Stimulated activated CD4-positive, alpha-beta T cell treated with anti-CD3 and anti-CD28 coated beads, Interleukin-12 subunit alpha, Interleukin-12 subunit beta, amount 100 ng/mL, for 48 hours (primary cell): Measurements from ENCODE around the gene FRS2.

Source experiments
- DNase-seq, 3 donors: peaks; one replicate each; pipeline ENCODE4 v3.0.0-alpha.2; 2020; ENCODE audit warnings: low read depth in 2 of 3, low spot score in 1 of 3

The FRS2 gene

DNA sequence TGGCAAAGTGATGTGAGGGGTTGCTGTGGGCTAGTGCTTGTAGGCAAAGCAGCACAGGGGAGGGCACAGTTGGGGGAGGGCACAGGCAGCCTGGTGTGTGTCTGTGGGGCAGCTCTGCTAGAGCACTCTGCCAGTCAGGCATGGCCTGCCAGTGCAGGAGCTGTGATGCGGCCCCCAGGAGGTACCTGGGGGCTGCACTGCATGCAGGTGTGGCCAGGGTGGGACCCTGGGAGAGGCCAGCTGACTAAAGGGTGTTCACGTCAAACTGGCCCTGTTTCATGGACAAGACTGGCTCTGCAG lies 54.1 kb downstream of the FRS2 start:
- no peak for DNase-seq

DNA sequence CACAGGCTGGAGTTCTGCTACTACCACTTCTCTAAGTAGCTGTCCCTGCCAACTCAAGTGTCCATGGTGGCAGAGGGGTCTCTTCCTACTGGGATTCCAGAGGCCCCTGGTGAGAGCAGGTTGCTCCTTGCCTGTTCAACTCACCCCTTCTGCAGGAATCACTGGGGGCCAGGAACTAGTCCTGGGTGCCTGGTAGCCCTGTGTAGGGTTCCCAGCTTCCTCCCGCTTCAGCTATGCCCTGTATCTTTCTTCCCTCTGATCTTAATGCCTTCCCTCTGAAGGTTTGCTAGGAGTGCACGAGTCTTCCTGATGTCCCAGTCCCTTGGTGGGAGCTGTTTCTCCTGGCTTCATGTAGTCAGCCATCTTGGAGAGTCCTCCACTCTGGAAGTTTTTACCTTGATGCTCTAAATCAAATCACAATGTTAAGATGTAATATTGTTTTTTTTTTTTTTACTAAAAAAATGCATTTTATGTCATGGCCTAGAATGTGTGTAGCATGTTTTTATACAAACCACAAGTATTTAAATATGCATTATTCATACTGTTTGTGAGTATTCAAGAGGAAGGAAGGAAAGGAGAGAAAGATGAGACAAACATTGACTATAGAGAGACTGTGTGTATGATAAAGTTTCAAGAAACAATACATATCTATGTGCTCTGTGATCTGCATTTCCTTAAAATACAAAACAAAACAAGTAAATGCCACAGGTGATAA lies 54.7 kb downstream of the FRS2 start:
- DNase-seq: no peak

DNA sequence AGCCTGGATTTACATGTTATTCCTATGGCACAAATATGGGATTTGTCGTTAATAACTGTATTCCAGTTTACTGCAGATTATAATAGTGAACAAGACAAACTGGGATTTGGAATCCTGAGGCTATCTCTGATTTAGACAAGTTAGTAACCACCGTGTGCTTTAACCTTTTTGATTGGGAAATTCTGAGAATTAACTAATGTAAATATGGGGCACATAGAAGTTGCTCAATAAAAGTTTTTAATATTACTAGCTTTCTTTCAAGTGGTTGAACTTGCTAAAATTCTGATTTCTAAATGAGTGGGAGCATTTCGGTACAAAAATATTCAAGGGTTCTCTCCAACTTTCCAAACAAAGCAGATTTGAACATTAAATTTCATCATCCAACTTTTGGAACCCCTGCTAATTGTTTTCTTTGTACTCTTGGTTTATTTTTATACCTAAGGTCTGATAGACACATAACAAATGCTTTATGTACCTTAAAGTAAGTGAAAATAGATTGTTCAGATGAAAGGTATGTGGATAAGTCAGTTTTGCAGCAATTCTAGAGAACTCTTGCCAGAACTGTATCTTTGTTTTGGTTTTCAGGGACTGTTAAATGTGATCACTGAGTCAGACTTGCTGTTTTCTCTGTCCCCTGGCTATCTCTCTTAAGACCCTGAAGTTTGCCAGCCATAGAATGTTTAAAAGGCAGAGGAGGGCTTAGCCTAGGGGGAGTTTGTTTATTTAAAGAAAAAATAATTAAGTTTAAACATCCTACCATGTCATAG lies 57.5 kb downstream of the FRS2 start:
- no peak for DNase-seq

DNA sequence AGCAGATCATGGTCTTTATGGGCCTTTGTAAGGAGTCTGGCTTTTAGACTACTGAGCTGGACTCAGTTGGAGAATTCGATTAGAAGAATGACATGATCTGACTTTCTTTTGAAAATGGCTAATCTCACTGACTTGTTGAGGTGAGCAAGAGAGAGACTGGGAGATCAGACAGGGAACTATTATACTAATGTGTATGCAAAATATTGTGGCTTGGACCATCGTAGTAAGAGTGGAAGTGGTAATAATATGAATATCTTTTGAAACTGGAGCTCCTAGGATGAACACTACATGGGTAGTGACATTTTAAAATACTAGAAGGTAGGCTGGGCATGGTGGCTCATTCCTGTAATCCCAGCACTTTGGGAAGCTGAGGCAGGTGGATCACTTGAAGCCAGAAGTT lies 58.8 kb downstream of the FRS2 start:
- DNase-seq: no peak

DNA sequence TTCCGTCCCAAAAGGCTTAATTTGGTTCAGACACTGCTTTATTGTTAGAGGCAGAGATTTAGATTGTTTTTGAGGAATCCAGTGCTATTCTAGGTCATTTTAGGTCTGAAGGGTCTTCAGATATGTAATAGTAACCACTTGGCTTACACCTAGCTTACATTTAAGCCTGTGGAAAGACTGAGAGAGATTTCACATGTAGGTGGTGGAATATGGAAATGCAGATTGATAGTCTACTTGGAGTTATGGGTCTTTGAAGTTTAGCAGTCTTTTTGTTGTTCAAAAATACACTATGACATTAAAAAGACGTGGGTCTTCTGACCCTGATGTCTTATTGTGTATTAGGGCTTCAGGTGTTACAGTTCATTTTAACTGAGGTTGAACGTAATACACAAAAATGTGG lies 63.7 kb downstream of the FRS2 start:
- DNase-seq: no peak

DNA sequence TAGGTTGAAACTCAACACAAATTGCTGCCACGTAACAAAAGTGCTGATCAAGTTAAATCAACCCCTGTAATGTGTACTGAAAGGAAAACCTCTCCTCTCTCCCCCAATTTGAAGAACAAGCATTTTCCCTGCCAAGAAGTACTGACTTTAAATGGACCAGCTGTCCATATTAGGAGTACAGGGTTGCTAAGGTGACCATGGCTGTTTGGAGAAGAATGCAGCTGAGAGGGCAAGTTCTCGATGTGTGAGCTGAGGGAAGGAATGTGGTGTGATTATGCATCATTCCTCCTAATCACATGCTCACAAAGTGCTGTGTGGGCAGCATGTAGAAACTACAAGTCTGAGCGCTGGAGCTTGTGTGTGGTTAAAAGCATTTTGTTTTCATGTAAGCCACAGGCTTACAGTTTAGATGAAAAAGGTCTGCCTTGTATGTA lies 64.2 kb downstream of the FRS2 start:
- DNase-seq: peak; percentile 9 to 30 (median 23)

DNA sequence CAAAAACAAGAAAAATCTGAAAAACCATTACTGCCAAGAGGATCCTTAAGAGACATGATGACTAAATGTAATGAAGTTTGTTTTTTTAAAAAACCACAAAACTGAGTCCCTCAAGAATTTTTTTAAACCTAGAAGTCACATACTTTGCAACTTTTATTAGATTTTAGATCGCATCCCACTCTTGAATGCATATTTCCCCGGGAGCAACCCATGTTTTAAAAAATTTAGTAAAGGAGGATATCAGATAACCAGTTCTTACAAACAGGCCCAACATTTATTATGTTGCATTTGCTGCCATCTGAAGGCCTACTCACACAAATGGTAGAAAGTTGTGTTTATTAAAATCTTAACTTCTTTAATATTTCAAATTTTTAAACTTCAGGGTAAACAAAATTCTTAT lies 70.8 kb downstream of the FRS2 start:
- no peak for DNase-seq

DNA sequence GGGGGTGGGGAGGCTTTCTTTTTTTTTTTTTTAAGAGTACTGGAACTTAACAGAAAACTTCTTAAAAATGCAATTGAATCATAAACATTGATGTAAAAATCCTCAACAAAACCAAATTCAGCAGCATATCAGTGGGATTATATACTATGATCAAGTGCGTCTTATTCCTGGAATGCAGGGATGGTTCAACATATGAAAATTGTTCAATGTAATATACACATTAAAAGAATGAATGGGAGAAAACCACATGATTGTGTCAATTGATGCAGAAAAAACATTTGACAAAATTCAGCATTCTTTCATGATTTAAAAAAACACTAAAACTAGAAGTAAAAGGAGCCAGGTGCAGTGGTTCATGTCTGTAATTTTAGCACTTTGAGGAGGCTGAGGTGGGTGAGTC lies 73.9 kb downstream of the FRS2 start:
- DNase-seq: no peak

DNA sequence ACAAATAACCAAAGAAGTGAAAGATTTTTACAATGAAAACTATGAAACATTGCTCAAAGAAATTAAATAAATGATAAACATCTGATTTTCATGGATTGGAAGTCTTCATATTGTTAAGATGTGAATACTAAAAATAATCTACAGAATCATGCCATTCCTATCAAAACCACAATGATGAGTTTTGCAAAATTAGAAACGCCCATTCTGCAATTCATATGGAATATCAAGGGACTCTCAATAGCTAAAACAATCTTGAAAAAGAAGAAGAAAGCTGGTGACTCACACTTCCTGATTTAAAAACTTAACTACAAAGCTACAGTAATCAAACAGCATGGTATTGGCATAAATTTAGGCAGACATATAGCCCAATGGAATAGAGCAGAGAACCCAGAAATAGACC lies 74.9 kb downstream of the FRS2 start:
- DNase-seq: no peak

DNA sequence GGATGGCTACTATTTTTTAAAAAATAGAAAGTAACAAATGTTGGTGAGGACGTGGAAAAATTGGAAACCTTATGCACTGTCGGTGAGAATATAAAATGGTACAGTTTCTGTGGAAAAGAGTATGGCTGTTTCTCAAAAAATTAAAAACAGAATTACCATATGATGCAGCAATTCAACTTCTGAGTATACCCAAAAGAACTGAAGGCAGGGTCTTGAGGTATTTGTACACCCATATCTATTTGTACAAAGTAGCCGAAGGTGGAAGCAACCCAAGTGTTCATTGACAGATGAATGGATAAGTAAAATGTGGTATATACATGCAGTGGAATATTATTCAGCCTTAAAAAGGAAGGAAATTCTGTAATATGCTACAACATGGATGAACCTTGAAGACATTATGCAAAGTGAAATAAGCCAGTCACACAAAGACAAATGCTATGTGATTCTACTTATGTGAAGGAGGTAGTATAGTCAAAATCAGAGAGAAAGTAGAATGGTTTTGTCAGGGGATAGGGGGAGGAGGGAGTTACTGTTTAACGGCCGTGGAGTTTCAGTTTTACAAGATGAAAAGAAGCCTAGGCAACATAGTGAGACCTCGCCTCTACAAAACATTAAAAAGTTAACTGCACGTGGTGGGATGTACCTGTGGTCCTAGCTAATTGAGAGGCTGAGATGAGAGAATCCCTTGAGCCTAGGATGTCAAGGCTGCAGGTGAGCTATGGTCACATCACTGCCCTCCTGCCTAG lies 76.7 kb downstream of the FRS2 start:
- no peak for DNase-seq

DNA sequence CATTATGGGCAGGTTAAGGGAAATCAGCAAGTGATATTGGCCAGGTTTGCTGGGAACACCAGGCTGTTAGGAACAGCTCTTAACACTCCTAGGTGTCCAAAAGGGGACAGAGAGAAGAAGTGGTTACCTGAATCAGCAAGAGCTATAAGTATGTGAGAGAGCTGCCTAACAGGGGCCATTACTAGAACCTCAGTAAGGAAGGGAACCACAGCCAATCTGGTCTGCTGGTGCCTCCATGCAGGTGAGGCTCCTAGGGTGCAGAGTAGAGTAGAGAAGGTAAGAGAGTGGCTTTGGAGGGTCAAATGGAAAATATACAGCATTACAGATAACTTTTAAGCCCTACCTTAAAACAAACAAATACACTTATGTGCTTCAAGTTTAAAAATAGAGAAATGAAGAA lies 78.5 kb downstream of the FRS2 start:
- no peak for DNase-seq

DNA sequence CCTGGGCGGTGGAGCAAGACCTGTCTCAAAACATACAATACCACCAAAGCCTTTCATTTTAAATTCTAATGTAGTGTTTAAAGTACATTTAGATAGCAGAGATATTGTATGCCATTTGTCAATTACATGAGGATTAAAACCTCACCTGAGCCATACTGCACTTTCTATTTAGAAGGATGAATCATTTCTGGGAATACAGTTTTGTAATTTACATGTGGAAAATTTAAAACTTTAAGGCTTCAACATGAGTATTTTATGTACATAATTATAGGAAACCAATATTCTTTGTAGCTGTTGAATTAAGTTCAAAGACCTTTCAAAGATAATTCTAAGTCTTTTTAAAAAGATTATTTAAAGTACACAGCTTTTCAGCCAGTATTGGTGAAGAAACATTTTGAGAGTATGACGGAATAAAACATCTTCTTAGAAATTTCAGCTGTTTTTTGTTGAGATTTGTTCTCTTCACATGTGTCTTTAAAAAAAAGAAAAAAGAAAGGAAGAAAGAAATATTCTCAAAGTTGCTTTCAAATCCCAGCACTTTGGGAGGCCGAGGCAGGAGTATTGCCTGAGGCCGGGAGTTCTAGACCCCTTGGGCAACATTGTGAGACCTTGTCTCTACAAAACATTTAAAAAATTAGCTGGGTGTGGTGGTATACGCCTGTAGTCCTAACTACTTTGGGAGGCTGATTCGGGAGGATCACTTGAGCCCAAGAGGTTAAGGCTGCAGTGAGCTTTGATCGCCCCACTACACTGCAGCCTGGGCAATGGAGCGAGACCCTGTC lies 80.6 kb downstream of the FRS2 start:
- no peak for DNase-seq

DNA sequence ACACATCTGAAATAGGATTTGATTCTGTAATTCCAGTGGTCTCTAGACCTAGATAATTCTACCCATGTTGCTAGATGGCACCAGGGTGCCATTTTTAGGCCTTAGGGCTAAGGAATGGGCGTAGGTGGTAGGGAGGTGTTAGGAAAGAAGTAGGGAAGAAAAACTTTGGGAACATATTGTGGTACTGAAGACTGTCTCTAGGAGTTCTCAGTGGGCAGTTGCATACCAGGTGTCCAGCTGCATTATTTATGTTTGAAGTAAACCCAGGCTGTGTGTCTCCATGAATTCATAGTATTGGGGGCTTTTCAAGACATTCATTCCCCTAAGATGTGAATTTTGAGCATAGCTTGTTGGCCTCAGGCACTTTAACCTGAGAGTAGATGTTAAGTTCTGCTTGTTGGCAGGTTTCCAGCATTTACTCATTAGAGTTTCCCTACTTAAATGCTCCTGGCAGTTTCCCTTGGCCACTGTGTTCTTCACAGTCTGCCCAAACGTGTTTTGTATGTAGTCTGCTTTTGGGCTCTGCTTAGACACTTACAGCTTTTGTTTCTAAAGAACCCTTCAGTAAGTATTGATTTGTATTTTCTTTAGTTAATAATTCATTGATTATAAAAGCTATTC lies 83.5 kb downstream of the FRS2 start:
- DNase-seq: no peak

DNA sequence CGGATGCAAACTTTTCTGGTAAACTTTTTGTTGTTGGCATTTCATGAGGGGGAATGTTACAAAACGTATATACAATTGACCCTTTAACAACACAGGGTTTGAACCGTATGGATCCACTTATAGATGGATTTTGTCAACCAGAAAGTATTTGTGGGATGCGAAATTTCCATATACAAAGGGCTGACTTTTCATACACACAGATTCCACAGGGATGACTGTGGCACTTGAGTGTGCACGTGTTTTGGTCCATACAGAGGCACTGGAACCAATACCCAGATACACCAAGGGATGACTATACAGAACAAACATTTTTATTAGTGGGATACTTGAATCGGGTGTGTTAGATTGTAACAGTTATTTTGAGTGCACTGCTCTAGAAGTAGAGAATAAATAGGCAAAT lies 85.3 kb downstream of the FRS2 start:
- DNase-seq: no peak

DNA sequence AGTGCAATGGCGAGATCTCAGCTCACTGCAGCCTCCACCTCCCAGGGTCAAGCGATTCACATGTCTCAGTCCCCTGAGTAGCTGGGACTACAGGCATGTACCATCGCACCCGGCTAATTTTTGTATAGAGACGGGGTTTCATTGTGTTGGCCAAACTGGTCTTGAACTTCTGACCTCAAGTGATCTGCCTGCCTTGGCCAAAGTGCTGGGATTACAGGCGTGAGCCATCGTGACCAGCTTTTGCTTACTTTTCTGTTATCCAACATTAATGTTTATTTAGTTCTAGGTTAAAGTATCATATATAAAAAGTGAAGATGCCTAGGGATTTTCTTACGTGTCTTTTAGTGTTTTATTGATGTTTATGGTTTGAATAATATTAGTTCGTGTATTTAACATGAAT lies 86.2 kb downstream of the FRS2 start:
- no peak for DNase-seq

DNA sequence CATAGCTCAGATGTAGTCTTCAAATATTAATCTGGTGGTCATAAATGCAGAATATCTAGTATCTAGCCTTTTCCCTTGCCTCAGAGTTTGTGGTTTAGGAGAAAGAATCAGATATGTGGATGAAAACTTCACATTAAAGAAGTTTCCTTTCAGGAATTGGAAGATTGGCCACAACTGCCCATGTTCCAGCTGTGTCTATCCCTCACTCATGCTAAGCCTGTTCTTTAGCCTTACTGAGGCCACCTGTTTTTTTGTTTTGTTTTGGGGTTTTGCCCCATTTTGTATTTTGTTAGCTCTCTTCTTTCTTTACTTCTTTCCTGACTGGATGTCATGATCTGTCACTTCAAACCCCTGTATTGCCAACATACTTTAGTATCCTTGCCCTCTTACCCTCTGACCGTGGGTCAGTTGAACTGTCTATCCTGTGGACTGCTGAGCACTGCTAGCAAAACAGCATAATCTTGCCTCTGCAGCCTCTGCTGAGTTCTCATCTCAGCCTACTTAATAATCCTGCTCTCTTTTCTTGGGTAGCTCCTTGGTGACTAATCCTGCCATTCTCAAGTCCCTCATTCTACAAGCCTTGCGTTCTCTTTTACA lies 93.1 kb downstream of the FRS2 start:
- no peak for DNase-seq

DNA sequence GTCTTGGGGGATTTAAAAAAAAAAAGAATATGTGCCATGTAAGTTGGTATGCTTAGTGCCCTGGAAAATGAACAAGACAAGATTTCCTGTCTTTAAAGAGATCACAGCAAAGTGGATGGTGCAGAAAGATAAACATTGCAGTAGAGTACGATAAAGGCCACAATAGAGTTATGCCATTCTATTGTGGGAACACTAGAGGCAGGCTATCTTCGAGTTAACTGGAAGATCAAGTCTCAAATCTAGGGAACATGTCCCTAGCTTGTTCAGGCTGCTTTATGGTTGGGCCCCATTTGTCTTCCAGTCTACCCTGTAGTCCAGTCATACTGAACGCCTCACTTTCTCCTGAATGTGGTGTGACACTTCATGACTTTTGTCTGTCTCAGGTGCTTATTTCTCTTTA lies 96.4 kb downstream of the FRS2 start:
- DNase-seq: no peak

DNA sequence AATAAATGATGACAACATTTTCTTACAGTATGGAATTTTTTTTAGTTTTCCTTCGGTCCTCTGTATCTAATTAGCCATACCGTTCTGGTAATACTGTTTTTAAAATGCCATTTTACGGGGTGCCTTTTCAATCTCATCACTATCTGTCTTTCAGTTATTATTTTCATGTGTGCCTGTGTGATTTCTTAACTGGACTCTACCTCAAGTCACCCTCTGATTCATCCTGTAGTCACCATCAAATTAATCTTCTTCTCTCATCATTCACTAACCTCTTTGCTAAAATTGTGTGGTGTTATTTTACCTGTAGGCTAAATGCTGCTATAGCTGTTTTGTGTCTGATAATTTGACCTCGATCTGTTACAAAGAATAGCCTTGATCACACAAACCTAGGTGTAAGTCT lies 99.0 kb downstream of the FRS2 start:
- no peak for DNase-seq

DNA sequence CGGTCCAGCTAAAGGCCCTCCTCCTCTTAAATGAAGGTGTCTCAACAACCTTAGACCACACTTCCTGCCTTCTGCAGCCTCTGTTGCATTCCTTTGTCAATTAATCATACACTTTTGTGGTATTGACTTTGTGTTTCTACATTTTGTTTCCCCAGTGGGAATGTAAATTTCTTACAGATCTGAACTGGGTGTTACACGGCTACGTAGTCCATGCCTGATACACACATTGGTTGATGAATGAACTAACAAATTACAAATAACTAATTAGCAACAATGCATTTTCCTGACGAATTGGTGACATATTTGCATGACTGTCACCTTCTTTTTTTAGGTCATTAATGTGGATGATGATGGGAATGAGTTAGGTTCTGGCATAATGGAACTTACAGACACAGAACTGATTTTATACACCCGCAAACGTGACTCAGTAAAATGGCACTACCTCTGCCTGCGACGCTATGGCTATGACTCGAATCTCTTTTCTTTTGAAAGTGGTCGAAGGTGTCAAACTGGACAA lies 99.9 kb downstream of the FRS2 start:
- DNase-seq: no peak

DNA sequence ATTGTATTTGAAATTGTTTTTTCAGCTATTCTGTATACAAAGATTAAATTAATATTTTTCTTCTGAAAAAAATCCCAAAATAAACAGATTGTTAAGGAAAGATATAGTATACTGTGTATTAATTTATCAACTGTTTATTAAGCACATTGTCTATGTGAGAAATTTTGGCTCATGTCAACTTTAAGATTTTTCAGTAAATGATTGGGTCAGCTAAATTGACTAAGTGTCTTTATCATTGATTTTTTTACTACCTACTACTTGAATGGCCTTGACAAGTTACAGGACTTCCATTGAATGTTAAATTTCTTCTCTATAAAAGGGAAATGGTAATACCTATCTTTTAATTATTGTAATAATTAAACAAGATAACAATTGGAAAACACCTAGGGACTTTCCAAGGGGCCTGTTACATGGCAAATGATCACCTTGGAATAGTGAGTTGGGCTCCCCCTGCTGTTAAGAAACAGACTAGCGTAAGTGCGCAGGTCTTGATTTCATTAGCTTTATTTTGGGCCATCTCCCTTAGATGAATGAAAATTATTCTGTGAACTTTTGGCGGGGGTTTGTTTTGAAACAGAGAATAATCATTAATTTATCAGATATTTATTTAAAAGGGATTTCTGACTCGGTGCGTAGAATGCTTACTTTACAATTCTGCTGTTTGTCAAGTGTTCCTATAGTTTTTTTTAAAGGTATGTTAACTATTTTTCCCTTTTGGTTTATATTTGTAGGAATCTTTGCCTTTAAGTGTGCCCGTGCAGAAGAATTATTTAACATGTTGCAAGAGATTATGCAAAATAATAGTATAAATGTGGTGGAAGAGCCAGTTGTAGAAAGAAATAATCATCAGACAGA lies 100.6 kb downstream of the FRS2 start:
- peak; percentile 8 to 44 (median 21) for DNase-seq
